SU-DHL-6 (cell line): ENCODE data around the gene UCP2.

ENCODE experiments used
- CTCF ChIP-seq: fragments of 200-600 bp; sonication (generic); IDR thresholded peaks from one replicate; pipeline ENCODE4 v1.5.1; 2017; ENCODE audit warnings: antibody characterized with exemption, mild to moderate bottlenecking, low read length, moderate library complexity; ENCODE audit not compliant: insufficient read depth, poor library complexity, severe bottlenecking
- EZH2phosphoT487 ChIP-seq: fragments of 200-600 bp; sonication (generic), shearing (Covaris generic); conservative IDR thresholded peaks from 2 replicates; pipeline ENCODE4 v1.6.1; 2018; ENCODE audit warnings: mild to moderate bottlenecking, antibody characterized with exemption, low read length, moderate library complexity, mixed read lengths

GRCh38 chr11:73976451-73977151 is 6.0 kb downstream of the UCP2 start:
- TF ChIP-seq CTCF (no peak), EZH2phosphoT487 (no peak)
